Astrocyte (in vitro differentiated cells and primary cell): ENCODE measurements around the gene OMA1.

Source experiments
- CTCF ChIP-seq: IDR thresholded peaks from 2 replicates; pipeline ENCODE4 v1.5.1; 2011; ENCODE audit warnings: low read depth, mild to moderate bottlenecking, inconsistent platforms, low read length, moderate library complexity; ENCODE audit not compliant: insufficient read depth
- EZH2 ChIP-seq: IDR thresholded peaks from 2 replicates; pipeline ENCODE4 v1.6.1; 2012; ENCODE audit warnings: mild to moderate bottlenecking, low read length, inconsistent platforms; ENCODE audit not compliant: insufficient read depth

GRCh38 chr1:58580186-58580585, 33.7 kb upstream of the OMA1 start:
- TF ChIP-seq CTCF (no peak), EZH2 (no peak)
